PC-3 (cell line): ENCODE data around the gene UNC93B1.

Source experiments
- EZH2 ChIP-seq: fragments of 300-600 bp; sonication (generic); IDR thresholded peaks from one replicate; pipeline ENCODE4 v1.6.1; 2017; ENCODE audit warnings: antibody characterized with exemption, mild to moderate bottlenecking, low read length; ENCODE audit not compliant: unreplicated experiment
- EZH2phosphoT487 ChIP-seq: fragments of 300-600 bp; sonication (generic); IDR thresholded peaks from 2 replicates; pipeline ENCODE4 v1.6.1; 2018; ENCODE audit warnings: mild to moderate bottlenecking, antibody characterized with exemption, low read length, borderline replicate concordance
- TF ChIP-seq, protein P1 (sequence below): fragments of 300-600 bp; sonication (generic); conservative IDR thresholded peaks from 2 replicates; pipeline ENCODE4 v1.5.1; 2017; ENCODE audit warnings: antibody characterized with exemption, low read depth, mild to moderate bottlenecking, low read length

GRCh38 chr11:68044145-68044813 is 40.4 kb upstream of the UNC93B1 start:
- no peak for TF ChIP-seq EZH2
- TF ChIP-seq, protein P1, sequence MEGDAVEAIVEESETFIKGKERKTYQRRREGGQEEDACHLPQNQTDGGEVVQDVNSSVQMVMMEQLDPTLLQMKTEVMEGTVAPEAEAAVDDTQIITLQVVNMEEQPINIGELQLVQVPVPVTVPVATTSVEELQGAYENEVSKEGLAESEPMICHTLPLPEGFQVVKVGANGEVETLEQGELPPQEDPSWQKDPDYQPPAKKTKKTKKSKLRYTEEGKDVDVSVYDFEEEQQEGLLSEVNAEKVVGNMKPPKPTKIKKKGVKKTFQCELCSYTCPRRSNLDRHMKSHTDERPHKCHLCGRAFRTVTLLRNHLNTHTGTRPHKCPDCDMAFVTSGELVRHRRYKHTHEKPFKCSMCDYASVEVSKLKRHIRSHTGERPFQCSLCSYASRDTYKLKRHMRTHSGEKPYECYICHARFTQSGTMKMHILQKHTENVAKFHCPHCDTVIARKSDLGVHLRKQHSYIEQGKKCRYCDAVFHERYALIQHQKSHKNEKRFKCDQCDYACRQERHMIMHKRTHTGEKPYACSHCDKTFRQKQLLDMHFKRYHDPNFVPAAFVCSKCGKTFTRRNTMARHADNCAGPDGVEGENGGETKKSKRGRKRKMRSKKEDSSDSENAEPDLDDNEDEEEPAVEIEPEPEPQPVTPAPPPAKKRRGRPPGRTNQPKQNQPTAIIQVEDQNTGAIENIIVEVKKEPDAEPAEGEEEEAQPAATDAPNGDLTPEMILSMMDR, result 0 out of 2 replicates have a peak, but pooled peaks have one; percentile 13
- no peak for TF ChIP-seq EZH2phosphoT487
